HUES6 (cell line): ENCODE results near the gene DDIT3.
"Not testable (repeated sequence)": the region's sequence is repeated elsewhere in the genome, so short reads cannot be mapped to it uniquely, and the experiment has no call there.

Source experiments
- H3K27ac ChIP-seq: 2 replicates; pipeline ENCODE4 v1.7.0; 2013; ENCODE audit warnings: low read depth, mild to moderate bottlenecking, low read length, inconsistent platforms
- H3K27me3 ChIP-seq: 2 replicates; pipeline ENCODE4 v1.6.1; 2013; ENCODE audit warnings: low read length; ENCODE audit not compliant: control insufficient read depth, insufficient read depth
- H3K36me3 ChIP-seq: 2 replicates; pipeline ENCODE4 v1.6.1; 2013; ENCODE audit warnings: low read length; ENCODE audit not compliant: control insufficient read depth, insufficient read depth
- H3K4me1 ChIP-seq: 2 replicates; pipeline ENCODE4 v1.6.1; 2013; ENCODE audit warnings: low read length; ENCODE audit not compliant: control insufficient read depth, insufficient read depth
- H3K4me3 ChIP-seq: 2 replicates; pipeline ENCODE4 v1.5.1; 2013; ENCODE audit warnings: low read depth, low read length
- H3K9ac ChIP-seq: one replicate; pipeline ENCODE4 v1.6.1; 2013; ENCODE audit warnings: mild to moderate bottlenecking, low read length
- H3K9me3 ChIP-seq: 2 replicates; pipeline ENCODE4 v1.6.1; 2013; ENCODE audit warnings: low read depth, low read length; ENCODE audit not compliant: control insufficient read depth, insufficient read depth

The DDIT3 gene

DNA sequence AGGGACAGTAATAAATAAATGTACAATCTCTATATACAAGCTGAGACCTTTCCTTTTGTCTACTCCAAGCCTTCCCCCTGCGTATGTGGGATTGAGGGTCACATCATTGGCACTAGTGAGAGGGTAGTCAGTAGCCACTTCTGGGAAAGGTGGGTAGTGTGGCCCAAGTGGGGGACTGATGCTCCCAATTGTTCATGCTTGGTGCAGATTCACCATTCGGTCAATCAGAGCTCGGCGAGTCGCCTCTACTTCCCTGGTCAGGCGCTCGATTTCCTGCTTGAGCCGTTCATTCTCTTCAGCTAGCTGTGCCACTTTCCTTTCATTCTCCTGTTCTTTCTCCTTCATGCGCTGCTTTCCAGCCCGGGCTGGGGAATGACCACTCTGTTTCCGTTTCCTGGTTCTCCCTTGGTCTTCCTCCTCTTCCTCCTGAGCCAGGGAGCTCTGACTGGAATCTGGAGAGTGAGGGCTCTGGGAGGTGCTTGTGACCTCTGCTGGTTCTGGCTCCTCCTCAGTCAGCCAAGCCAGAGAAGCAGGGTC, 3.6 kb downstream of the DDIT3 start:
- Histone ChIP-seq H3K4me1 (peaks cover 17% of the 10 kb centered on the region), H3K9me3 (no peaks in the 10 kb centered on the region), H3K4me3 (no peak overlapping the region), H3K9ac (no peak overlapping the region), H3K27ac (no peak overlapping the region), H3K36me3 (peaks cover 78% of the 10 kb centered on the region), H3K27me3 (no peaks in the 10 kb centered on the region)

DNA sequence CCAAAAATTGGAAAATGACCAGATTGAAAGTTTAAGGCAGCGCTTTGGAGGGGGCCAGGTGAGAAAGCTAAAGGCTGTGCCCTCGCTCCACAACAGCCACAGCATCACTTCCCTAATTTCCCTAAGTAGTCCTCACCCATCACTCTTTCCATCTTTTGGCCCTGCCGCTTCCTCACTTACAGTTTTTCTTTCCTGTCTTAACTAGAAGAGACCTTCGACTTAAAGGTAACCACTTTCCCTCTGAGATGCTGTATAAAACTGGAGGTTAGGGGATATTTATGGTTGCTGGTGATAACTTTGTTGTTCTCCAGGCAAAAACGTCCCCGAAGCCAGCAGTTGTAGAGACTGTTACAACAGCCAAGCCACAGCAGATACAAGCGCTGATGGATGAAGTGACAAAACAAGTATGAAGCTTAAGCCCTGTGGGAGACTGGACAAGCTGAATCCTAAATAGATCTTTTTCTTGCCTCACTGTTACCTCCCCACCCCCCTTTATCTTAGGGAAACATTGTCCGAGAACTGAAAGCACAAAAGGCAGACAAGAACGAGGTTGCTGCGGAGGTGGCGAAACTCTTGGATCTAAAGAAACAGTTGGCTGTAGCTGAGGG, 4.3 kb downstream of the DDIT3 start:
- Histone ChIP-seq H3K36me3 (peaks cover 84% of the 10 kb centered on the region), H3K4me3 (no peak overlapping the region), H3K9ac (no peak overlapping the region), H3K27me3 (no peaks in the 10 kb centered on the region), H3K9me3 (no peaks in the 10 kb centered on the region), H3K4me1 (peaks cover 13% of the 10 kb centered on the region; the same call in 1 of the 2 replicates), H3K27ac (no peak overlapping the region)

DNA sequence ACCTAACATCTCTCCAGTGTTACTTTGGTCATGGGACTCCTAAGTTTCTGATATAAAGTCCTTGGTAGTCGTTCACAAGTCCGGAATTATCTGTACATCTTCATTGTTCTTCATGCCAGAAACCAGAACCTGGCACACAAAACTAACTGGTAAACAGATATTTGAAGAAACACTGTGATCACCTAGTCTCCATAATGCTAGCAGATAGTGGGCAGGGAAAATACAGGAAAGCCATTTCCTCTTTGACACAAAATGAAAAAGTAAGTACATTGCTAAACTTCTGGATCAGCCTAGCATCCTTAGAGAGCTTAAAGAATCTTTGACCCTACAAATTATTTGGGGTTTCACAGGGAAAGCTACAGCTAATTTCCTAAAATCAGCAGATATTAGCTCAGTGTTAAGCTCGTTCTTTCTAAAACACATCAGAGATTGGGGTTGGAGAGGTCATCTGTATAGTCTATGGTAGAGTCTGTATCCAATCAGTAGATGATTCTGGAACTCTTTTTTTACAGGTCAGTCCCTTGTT, 4.8 kb downstream of the DDIT3 start:
- H3K36me3 ChIP-seq = peaks cover 90% of the 10 kb centered on the region
- H3K27ac ChIP-seq = no peak overlapping the region
- no peaks in the 10 kb centered on the region for H3K9me3 ChIP-seq
- no peak overlapping the region for H3K4me3 ChIP-seq
- peaks cover 13% of the 10 kb centered on the region; the same call in 1 of the 2 replicates for H3K4me1 ChIP-seq
- H3K9ac ChIP-seq = no peak overlapping the region
- H3K27me3 ChIP-seq = no peaks in the 10 kb centered on the region

DNA sequence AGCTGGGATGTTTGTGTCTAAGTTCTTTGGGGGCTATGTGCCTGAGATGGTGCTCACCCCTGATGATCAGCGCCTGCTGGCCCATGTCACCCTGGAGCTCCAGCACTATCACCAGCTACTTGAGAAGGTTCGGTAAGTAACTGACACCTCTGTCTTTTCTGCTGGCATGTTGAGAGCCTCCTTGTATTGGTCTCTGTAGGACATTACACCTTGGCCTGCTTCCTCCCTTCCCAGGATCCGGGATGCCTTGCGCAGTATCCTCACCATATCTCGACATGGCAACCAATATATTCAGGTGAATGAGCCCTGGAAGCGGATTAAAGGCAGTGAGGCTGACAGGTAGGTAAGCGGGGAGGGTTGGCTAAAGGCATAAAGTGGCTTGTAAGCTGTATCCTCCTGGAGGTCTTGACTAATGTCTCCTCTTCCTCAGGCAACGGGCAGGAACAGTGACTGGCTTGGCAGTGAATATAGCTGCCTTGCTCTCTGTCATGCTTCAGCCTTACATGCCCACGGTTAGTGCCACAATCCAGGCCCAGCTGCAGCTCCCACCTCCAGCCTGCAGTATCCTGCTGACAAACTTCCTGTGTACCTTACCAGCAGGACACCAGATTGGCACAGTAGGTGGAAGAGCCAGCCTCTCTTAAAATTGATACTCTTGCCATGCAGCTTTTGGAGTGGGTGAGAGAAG, 5.5 kb downstream of the DDIT3 start:
- no peak overlapping the region for H3K4me3 ChIP-seq
- no peak overlapping the region for H3K9ac ChIP-seq
- H3K36me3 ChIP-seq = peaks cover 95% of the 10 kb centered on the region
- H3K4me1 ChIP-seq = peaks cover 13% of the 10 kb centered on the region; the same call in 1 of the 2 replicates
- H3K27me3 ChIP-seq = no peaks in the 10 kb centered on the region
- H3K9me3 ChIP-seq = no peaks in the 10 kb centered on the region
- H3K27ac ChIP-seq = no peak overlapping the region

DNA sequence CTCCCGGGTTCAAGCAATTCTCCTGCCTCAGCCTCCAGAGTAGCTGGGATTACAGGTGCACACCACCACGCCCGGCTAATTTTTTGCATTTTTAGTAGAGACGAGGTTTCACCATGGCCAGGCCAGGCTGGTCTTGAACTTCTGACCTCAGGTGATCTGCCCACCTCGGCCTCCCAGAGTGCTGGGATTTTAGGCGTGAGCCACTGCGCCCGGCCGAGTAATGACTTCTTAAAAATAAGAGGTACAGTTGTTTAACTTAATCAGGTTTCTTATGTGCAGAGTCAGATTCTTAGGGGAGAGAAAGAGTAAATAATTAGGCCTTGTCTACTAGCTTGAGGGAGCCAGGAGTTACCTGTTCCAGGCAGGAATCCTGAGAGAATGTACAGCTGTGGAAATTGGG, 6.1 kb downstream of the DDIT3 start:
- Histone ChIP-seq H3K4me1 (peaks cover 13% of the 10 kb centered on the region; the same call in 1 of the 2 replicates), H3K36me3 (peaks cover 96% of the 10 kb centered on the region)
- H3K9me3 ChIP-seq, H3K9ac ChIP-seq, H3K27ac ChIP-seq, H3K27me3 ChIP-seq, H3K4me3 ChIP-seq: not testable (repeated sequence)

DNA sequence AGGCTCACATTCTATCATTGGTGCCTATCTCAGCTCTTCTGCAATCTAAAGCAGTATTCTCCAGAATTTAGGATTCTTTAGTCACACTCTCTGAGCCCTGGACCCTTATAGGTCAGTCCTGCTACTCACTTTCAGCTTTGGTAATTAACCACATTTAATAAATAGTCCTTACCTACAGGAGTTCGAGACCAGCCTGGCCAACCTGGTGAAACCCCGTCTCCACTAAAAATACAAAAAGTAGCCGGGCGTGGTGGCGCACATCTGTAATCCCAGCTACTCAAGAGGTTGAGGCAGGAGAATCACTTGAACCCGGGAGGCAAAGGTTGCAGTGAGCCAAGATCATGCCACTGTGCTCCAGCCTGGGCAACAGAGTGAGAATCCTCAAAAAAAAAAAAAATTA, 6.6 kb downstream of the DDIT3 start:
- H3K36me3 ChIP-seq = peaks cover 97% of the 10 kb centered on the region
- H3K9me3 ChIP-seq, H3K4me1 ChIP-seq, H3K27ac ChIP-seq, H3K27me3 ChIP-seq, H3K9ac ChIP-seq, H3K4me3 ChIP-seq: not testable (repeated sequence)

DNA sequence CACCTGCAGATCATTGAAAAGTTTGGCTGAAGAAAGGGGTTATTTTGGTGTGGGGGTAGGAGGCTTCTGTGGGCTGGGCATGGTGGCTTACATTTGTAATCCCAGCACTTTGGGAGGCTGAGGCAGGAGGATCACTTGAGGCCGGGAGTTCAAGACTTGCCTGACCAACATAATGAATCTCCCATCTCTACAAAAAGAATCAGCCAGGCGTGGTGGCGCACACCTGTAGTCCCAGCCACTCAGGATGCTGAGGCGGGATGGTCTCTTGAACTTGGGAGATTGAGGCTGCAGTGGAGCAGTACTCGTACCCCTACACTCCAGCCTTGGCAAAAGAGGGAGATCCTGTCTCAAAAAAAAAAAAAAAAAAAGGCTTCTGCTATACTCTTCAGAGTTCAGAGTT, 7.0 kb downstream of the DDIT3 start:
- no peak overlapping the region for H3K9ac ChIP-seq
- no peak overlapping the region for H3K27ac ChIP-seq
- peaks cover 96% of the 10 kb centered on the region for H3K36me3 ChIP-seq
- no peaks in the 10 kb centered on the region for H3K9me3 ChIP-seq
- no peak overlapping the region for H3K4me3 ChIP-seq
- H3K4me1 ChIP-seq = peaks cover 3% of the 10 kb centered on the region; the same call in 1 of the 2 replicates
- H3K27me3 ChIP-seq = no peaks in the 10 kb centered on the region

DNA sequence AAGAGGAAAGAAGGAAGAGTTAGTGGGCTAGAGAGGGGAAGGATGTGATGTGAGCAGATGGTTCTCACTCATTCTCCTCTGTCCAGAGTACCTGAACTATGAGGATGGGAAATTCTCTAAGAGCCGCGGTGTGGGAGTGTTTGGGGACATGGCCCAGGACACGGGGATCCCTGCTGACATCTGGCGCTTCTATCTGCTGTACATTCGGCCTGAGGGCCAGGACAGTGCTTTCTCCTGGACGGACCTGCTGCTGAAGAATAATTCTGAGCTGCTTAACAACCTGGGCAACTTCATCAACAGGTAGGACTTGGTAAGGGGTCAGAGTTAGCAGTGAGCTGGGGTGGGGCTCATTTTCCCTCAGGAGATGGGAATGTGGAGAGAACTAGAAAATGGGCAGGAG, 7.6 kb downstream of the DDIT3 start:
- Histone ChIP-seq H3K27ac (no peak overlapping the region), H3K9me3 (no peaks in the 10 kb centered on the region), H3K4me1 (no peaks in the 10 kb centered on the region), H3K27me3 (no peaks in the 10 kb centered on the region), H3K9ac (no peak overlapping the region), H3K4me3 (no peak overlapping the region), H3K36me3 (peaks cover 90% of the 10 kb centered on the region)

DNA sequence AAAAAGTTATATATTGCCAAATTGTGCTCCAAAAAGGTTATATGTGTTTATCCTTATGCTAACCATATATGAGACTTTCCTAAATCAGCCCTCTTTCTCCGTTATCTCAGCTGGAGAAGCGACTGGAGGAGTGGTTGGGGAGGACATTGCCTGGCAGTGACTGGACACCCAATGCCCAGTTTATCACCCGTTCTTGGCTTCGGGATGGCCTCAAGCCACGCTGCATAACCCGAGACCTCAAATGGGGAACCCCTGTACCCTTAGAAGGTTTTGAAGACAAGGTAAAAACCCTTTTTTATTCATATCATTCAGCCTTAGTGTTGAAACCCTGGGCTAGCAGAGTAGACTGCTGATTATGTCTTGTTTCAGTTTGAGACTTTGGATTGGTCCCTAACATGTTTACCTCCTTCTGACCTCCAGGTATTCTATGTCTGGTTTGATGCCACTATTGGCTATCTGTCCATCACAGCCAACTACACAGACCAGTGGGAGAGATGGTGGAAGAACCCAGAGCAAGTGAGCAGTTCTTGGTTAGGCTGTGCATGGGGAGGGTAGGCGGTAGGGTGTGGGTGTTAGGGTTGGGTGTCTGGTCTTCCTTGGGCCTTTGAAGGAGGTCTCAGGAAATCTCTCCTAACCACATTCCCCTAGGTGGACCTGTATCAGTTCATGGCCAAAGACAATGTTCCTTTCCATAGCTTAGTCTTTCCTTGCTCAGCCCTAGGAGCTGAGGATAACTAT, 8.6 kb downstream of the DDIT3 start:
- Histone ChIP-seq H3K27ac (no peak overlapping the region), H3K4me1 (no peaks in the 10 kb centered on the region), H3K36me3 (peaks cover 81% of the 10 kb centered on the region), H3K9ac (no peak overlapping the region), H3K4me3 (no peak overlapping the region), H3K27me3 (no peaks in the 10 kb centered on the region), H3K9me3 (no peaks in the 10 kb centered on the region)

DNA sequence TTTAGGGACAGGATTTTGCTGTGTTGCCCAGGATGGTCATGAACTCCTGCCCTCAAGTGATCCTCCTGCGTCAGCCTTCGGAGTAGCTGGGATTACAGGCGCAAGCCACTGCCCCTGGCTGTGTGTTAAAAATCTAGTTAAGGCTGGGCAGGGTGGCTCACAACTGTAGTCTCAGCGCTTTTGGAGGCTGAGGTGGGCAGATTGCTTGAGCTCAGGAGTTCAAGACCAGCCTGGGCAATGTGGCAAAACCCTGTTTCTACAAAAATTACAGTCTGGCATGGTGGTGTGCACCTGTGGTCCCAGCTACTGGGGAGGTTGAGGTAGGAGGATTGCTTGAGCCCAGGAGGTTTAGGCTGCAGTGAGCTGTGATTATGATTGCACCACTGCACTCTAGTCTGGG, 9.2 kb downstream of the DDIT3 start:
- Histone ChIP-seq H3K4me1 (no peaks in the 10 kb centered on the region), H3K9ac (no peak overlapping the region), H3K27ac (no peak overlapping the region), H3K4me3 (no peak overlapping the region), H3K36me3 (peaks cover 81% of the 10 kb centered on the region), H3K9me3 (no peaks in the 10 kb centered on the region), H3K27me3 (no peaks in the 10 kb centered on the region)

DNA sequence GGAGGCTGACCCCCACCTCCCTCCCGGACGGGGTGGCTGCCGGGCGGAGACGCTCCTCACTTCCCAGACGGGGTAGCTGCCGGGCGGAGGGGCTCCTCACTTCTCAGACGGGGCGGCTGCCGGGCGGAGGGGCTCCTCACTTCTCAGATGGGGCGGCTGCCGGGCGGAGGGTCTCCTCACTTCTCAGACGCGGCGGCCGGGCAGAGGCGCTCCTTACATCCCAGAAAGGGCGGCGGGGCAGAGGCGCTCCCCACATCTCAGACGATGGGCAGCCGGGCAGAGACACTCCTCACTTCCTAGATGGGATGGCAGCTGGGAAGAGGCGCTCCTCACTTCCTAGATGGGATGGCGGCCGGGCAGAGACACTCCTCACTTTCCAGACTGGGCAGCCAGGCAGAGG, 12.5 kb downstream of the DDIT3 start:
- H3K27me3 ChIP-seq = not testable (repeated sequence)

More for the DNA sequence above, 12.5 kb downstream of the DDIT3 start:
- H3K9ac ChIP-seq, H3K4me3 ChIP-seq, H3K27ac ChIP-seq, H3K4me1 ChIP-seq, H3K9me3 ChIP-seq: not testable (repeated sequence)
- H3K36me3 ChIP-seq = peaks cover 82% of the 10 kb centered on the region
